Large intestine (tissue), 3 donors: Measurements from ENCODE around the gene MOCS1. TPM values are rescaled to one million over a fixed set of nuclear protein-coding genes. Genes with fewer than 3 reads are reported as not detected.

Experiments
- DNase-seq, 2 donors: peaks; one replicate each; pipeline versions ENCODE4 v3.0.0 to v3.0.0-alpha.2; 2013
- H3K27ac ChIP-seq: one replicate; pipeline ENCODE4 v1.5.1; 2013; ENCODE audit warnings: low read length
- H3K27me3 ChIP-seq: 2 replicates; pipeline ENCODE4 v1.6.1; 2013; ENCODE audit warnings: low read length; ENCODE audit not compliant: control insufficient read depth, insufficient read depth
- H3K36me3 ChIP-seq: 2 replicates; pipeline ENCODE4 v1.6.1; 2013; ENCODE audit warnings: low read length; ENCODE audit not compliant: control insufficient read depth, insufficient read depth
- H3K4me1 ChIP-seq: one replicate; pipeline ENCODE4 v1.6.1; 2013; ENCODE audit warnings: low read length; ENCODE audit not compliant: control insufficient read depth, insufficient read depth
- H3K4me3 ChIP-seq: one replicate; pipeline ENCODE4 v1.5.1; 2013; ENCODE audit warnings: low read length
- H3K9me3 ChIP-seq: one replicate; pipeline ENCODE4 v1.6.1; 2013; ENCODE audit warnings: mild to moderate bottlenecking, low read depth, low read length, moderate library complexity; ENCODE audit not compliant: control insufficient read depth
- WGBS: methylation state at CpG from one replicate; pipeline ENCODE4 v1.1.5; 2013; ENCODE audit warnings: low lambda C conversion rate; ENCODE audit not compliant: insufficient coverage; 5-methylcytosine and 5-hydroxymethylcytosine counted together
- polyA plus RNA-seq: library from polyadenylated mRNA; unstranded; fragments of 120-200 nt; gene quantifications from one replicate; pipeline ENCODE4 v1.2.1, GENCODE V29; 2013

The MOCS1 gene
- polyA plus RNA-seq, 1 donor: 14.6 TPM

DNA sequence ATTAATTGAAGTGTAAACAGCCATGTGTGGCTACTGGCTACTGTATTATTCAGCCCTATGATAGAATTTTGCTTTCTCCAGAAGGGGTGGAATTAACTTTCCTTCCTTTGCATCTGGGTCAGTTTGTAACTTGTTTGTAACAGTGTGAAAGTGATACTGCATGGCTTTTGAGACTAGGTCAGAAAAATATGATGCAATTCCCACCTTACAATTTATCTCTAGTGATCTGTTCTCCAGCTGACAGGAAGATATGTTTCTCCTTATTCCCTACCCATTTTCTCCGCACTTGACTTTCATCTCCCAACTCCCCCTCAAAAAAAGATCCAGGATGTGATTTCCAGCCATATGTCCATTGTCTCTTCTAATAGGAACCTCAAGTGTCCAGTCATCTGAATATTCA lies 2.6 kb upstream of the MOCS1 start:
- WGBS: 71% methylated on average over 1 of the region's 1 CpG
- H3K36me3 ChIP-seq: no peaks in the 10 kb centered on the region
- DNase-seq: no peak

DNA sequence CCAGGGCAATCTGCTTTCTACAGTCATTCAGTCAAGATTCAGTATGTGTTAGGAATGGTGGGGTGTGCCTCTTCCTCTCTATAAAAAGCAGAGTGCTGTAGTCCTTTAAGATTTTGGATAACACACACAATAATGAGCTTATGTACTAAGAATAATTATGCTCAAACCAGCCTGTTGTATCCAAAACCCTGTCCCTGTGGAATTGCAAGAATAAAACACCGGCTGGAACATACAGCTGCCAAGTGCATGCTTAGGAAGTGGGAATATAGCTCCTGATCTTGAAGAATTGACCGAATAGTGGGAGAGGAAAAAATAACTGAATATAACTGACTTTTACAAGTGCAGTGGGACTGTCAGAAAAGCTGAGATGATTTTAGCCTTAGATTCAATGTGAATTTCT lies 979 bp upstream of the MOCS1 start:
- peaks cover 9% of the 10 kb centered on the region for H3K4me1 ChIP-seq
- no peak overlapping the region for H3K27ac ChIP-seq
- H3K4me3 ChIP-seq: no peak overlapping the region
- no peaks in the 10 kb centered on the region for H3K36me3 ChIP-seq
- 100% methylated on average over 1 of the region's 2 CpGs for WGBS
- DNase-seq: no peak
- no peaks in the 10 kb centered on the region for H3K27me3 ChIP-seq
- no peaks in the 10 kb centered on the region for H3K9me3 ChIP-seq

More for the DNA sequence above, 2.6 kb upstream of the MOCS1 start:
- no peaks in the 10 kb centered on the region for H3K9me3 ChIP-seq
- H3K27me3 ChIP-seq: no peaks in the 10 kb centered on the region
- no peak overlapping the region for H3K27ac ChIP-seq
- H3K4me1 ChIP-seq: peaks cover 7% of the 10 kb centered on the region
- no peak overlapping the region for H3K4me3 ChIP-seq

DNA sequence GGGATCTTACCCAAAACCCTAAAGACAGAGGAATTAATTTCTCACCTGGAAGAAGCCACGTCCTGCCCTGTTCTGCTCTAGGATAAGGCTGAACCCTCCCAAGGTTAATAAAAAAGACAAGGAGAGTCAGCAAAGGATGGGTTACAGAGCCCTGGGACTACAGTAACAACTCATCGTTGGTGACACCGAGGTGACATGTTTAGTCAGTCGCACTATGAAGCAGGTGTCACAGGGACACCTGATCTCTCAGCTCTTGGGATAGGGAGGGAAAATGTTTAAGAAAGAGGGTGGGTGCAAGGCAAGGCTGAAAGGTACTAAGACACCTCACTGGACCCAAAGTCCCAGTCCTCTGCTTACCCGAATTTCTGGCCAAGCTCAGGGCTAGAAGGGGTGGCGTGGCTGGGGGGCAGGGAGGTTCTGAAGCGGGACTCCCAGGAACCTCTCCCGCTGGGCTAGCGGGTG lies 562 bp downstream of the MOCS1 start:
- Histone ChIP-seq H3K36me3 (no peaks in the 10 kb centered on the region), H3K27ac (no peak overlapping the region), H3K27me3 (no peaks in the 10 kb centered on the region), H3K9me3 (no peaks in the 10 kb centered on the region), H3K4me3 (peak overlapping the region; percentile 76), H3K4me1 (peaks cover 9% of the 10 kb centered on the region)
- WGBS: no CpG with 5 or more reads among the region's 9 CpGs
- peak in 1 of 2 donors; percentile 54 for DNase-seq

GRCh38 chr6:39932386-39932910 lies 1.8 kb downstream of the MOCS1 start:
- WGBS: no CpG with 5 or more reads among the region's 8 CpGs
- Histone ChIP-seq H3K4me3 (no peak overlapping the region), H3K36me3 (no peaks in the 10 kb centered on the region), H3K27me3 (no peaks in the 10 kb centered on the region), H3K9me3 (no peaks in the 10 kb centered on the region), H3K27ac (no peak overlapping the region), H3K4me1 (peaks cover 9% of the 10 kb centered on the region)
- DNase-seq: no peak

DNA sequence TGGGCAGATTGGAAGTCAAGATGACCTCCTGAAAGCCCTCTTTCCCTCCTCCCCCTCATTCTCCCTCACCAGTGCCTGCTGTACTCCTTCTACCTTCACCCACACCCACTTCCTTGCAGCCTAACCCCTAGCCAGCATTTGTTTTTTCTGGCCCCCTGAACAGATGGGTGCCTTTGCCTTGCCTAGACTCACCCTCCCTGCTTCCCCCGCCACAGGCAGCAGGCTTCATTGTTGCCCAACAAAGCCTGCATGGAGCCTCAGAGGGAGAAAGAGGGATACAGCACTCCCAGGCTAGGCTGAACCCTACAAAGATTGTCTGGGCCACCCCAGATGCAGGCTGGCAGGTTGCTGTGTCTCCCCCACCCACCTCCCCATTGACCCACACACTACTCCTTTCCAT lies 2.7 kb downstream of the MOCS1 start:
- Histone ChIP-seq H3K27me3 (no peaks in the 10 kb centered on the region), H3K27ac (no peak overlapping the region), H3K4me1 (peaks cover 9% of the 10 kb centered on the region), H3K9me3 (no peaks in the 10 kb centered on the region), H3K36me3 (no peaks in the 10 kb centered on the region), H3K4me3 (no peak overlapping the region)
- WGBS: no CpG with 5 or more reads among the region's 1 CpG
- no peak for DNase-seq

DNA sequence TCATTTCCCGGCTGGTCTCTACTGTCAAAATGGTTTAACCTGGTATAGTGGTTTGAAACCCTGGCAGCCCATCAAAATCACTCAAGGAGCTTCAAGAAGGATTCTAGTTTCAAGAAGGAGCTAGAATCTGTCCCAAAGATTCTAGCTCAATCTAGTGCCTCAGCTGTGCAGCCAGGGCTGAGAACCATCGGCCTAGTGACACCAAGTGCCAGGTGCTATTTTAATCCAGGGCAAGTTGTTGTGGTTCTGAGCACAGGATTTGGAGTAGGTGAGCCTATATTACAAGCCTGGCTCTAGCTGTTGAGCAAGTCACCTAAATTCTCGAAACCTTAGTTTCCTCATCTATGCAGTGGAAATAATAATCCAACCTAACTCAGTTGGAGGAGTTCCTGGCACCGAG lies 3.7 kb downstream of the MOCS1 start:
- H3K4me1 ChIP-seq: peaks cover 9% of the 10 kb centered on the region
- H3K27ac ChIP-seq: no peak overlapping the region
- 100% methylated on average over 1 of the region's 4 CpGs for WGBS
- H3K4me3 ChIP-seq: no peak overlapping the region
- no peak for DNase-seq
- no peaks in the 10 kb centered on the region for H3K9me3 ChIP-seq
- H3K27me3 ChIP-seq: no peaks in the 10 kb centered on the region
- peaks cover 7% of the 10 kb centered on the region for H3K36me3 ChIP-seq

DNA sequence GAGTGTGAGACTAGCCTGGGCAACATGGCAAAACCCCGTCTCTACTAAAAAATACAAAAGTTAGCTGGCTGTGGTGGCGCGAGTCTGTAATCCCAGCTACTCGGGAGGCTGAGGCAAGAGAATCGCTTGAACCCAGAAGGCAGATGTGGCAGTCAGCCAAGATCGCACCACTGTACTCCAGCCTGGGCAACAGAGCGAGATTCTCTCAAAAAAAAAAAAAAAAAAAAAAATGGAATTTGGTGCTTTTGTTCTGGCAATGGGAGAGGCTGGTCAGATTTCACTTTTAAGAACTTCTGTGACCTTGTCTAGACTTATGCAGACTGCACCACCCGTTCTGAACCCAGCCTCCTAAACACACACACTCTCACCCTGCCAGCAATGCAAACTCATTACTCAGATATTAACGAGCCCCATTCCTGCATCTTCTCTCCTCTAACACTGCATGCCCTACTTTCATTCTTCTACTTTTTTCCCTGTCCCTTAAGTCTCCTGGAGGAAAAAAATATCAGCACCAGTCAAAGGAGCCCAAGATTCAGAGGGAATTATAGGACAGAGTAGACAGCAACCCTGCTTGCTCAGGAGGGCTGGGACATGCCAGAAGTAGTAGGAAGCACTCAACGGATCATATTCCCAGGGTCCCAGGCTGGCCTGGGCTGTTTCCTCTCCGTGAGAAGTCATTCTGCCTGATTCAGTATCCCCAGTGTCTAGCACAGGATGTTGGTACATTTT lies 4.4 kb downstream of the MOCS1 start:
- no peak overlapping the region for H3K4me3 ChIP-seq
- H3K4me1 ChIP-seq: peaks cover 13% of the 10 kb centered on the region
- H3K36me3 ChIP-seq: peaks cover 14% of the 10 kb centered on the region
- no peak for DNase-seq
- WGBS: no CpG with 5 or more reads among the region's 11 CpGs
- no peaks in the 10 kb centered on the region for H3K27me3 ChIP-seq
- no peaks in the 10 kb centered on the region for H3K9me3 ChIP-seq
- H3K27ac ChIP-seq: no peak overlapping the region

DNA sequence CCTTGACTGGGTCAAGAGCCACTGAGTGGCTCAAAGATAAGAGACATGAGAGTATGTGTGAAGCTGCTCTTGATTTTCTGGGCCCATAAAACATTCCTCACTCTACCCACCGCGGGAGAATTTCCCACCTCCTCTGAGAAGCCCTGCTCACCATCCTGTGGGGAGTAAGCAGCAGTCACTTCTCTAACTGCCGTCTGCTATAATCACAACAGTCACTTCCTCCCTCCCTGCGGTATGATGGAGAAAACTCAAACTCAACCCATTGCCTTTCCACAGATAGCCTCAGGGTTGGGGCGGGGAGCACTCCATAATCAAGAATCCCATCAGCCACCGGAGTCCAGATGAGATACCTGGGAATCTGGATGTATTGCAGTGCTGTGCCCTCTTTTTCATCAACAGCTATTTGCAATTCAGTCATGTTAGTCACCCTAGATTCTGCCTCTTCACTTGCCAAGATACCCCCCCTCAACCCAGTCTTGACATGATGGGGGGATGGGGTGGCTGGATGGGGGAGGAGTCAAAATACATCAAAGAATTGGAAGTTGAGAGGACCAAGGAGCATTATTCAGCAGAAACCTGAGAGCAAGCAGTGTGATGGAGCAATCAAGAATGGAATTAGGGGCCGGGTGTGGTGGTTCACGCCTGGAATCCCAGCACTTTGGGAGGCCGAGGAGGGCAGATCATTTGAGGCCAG lies 5.1 kb downstream of the MOCS1 start:
- H3K27ac ChIP-seq: no peak overlapping the region
- no peaks in the 10 kb centered on the region for H3K27me3 ChIP-seq
- H3K9me3 ChIP-seq: no peaks in the 10 kb centered on the region
- peaks cover 19% of the 10 kb centered on the region for H3K36me3 ChIP-seq
- no CpG with 5 or more reads among the region's 9 CpGs for WGBS
- H3K4me3 ChIP-seq: no peak overlapping the region
- DNase-seq: no peak
- peaks cover 18% of the 10 kb centered on the region for H3K4me1 ChIP-seq

DNA sequence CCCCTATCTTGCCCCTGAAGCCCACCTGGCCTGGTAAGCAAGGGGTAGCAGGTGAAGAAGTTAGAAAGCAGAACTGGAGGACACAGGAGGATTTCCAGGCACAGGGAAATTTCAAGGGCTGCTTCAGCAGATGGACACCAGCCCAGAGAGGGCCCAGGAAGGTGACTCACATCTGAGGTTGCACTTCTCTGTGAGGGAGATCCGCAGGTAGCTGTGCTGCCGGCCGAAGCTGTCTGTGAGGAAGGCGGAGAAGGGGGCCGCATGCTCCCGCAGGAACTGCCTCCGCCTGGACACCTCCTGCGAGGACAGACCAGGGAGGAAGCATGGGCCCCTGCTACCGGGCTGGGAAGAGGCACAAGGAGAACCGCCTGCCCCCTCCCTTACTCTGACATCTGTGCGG lies 7.1 kb downstream of the MOCS1 start:
- Histone ChIP-seq H3K4me1 (peaks cover 26% of the 10 kb centered on the region), H3K9me3 (no peaks in the 10 kb centered on the region), H3K36me3 (peaks cover 29% of the 10 kb centered on the region), H3K4me3 (no peak overlapping the region), H3K27ac (no peak overlapping the region), H3K27me3 (no peaks in the 10 kb centered on the region)
- WGBS: no CpG with 5 or more reads among the region's 11 CpGs
- DNase-seq: no peak

GRCh38 chr6:39926668-39927067 lies 7.6 kb downstream of the MOCS1 start:
- no CpG with 5 or more reads among the region's 3 CpGs for WGBS
- DNase-seq: no peak
- Histone ChIP-seq H3K36me3 (peaks cover 32% of the 10 kb centered on the region), H3K9me3 (no peaks in the 10 kb centered on the region), H3K27me3 (no peaks in the 10 kb centered on the region), H3K4me1 (peaks cover 22% of the 10 kb centered on the region), H3K4me3 (no peak overlapping the region), H3K27ac (no peak overlapping the region)
